ENCODE results near the gene TTLL3. TPM values are rescaled to one million over a fixed set of nuclear protein-coding genes. Genes with fewer than 3 reads are reported as not detected.
"Not testable (repeated sequence)": the region's sequence is repeated elsewhere in the genome, so short reads cannot be mapped to it uniquely, and the experiment has no call there.

TTLL3 gene
- total and polyA plus RNA-seq, 2 of the 4 experiments (the other 2 are of a cell fraction) = 6.8 to 43.4 TPM

GRCh38 chr3:9848860-9849259 is 38.8 kb downstream of the TTLL3 start:
- H3K56ac ChIP-seq (ENCODE audit: extremely low read depth, insufficient read depth, low read length); ATAC-seq (ENCODE audit: low read depth); H2AK5ac ChIP-seq (ENCODE audit: low read depth, low read length); H3K14ac ChIP-seq (replicated peaks; ENCODE audit: low read depth, low read length); H3K9ac ChIP-seq (ENCODE audit: low read depth, low read length); H2BK120ac ChIP-seq (ENCODE audit: low read depth, low read length); H3K4me1 ChIP-seq (ENCODE audit: control insufficient read depth, insufficient read depth, low read length); BruUV-seq (replicated peaks); H3K4me2 ChIP-seq (ENCODE audit: low read depth, low read length); H3K9me1 ChIP-seq (ENCODE audit: insufficient read depth, low read length); H4K5ac ChIP-seq (ENCODE audit: low read depth, low read length); H4K8ac ChIP-seq (ENCODE audit: low read depth in 2 of 2, low read length in 2 of 2); in situ Hi-C loops (cut with MboI; ENCODE audit: low sequenced_read_pairs); H4K91ac ChIP-seq (ENCODE audit: insufficient read depth, low read depth, low read length); H2BK15ac ChIP-seq (ENCODE audit: low read depth, low read length); H3K79me1 ChIP-seq (ENCODE audit: low read depth in 1 of 2, low read length in 2 of 2); H2AK9ac ChIP-seq (replicated peaks; ENCODE audit: low read depth, low read length, poor library complexity); H3K36me3 ChIP-seq (ENCODE audit: control insufficient read depth, insufficient read depth, low read length); H3K27ac ChIP-seq (ENCODE audit: insufficient read depth, low read length); H3K18ac ChIP-seq (ENCODE audit: low read depth, low read length); CTCF ChIA-PET; H2BK20ac ChIP-seq (ENCODE audit: low read depth, low read length); H2AFZ ChIP-seq (replicated peaks; ENCODE audit: low read length, poor library complexity); H3K23ac ChIP-seq (ENCODE audit: low read depth, low read length); H3K4me3 ChIP-seq (ENCODE audit: insufficient read depth, low read depth, low read length); H2BK5ac ChIP-seq (ENCODE audit: low read depth, low read length, poor library complexity, severe bottlenecking); H4K20me1 ChIP-seq (ENCODE audit: insufficient read depth, low read length); H3K9me3 ChIP-seq (ENCODE audit: control insufficient read depth, insufficient read depth, low read length); H3K27me3 ChIP-seq (ENCODE audit: control insufficient read depth, insufficient read depth, low read length); dilution Hi-C loops (cut with HindIII; ENCODE audit: low sequenced_read_pairs, unreplicated experiment); POLR2A ChIA-PET (ENCODE audit: unreplicated experiment); H3K4ac ChIP-seq (ENCODE audit: low read depth, low read length): not testable (repeated sequence)
- TF ChIP-seq SMC3 (IDR thresholded peaks at IDR 0.05; ENCODE audit: low read depth, low read length) = peak; percentile 54
- peak; percentile 50 for TF ChIP-seq RAD21 (IDR thresholded peaks at IDR 0.05; ENCODE audit: low read length)
- peak; percentile 53 for TF ChIP-seq CTCF (conservative IDR thresholded peaks at IDR 0.05; ENCODE audit: low read depth, low read length)
- peak; percentile 43 for DNase-seq
- WGBS, 2 experiments (ENCODE audit: extremely low coverage in 2 of 2, insufficient read length in 1 of 2) = no CpG with 5 or more reads among the region's 4 CpGs
- intact Hi-C loops (cut with micrococcal nuclease) = loop anchor here (2.0 to 10.0 kb wide), 4 partner anchors 42 to 436 kb away; partner anchors contain the start of genes CRELD1 and JAGN1

GRCh38 chr3:9851383-9851782 is 41.3 kb downstream of the TTLL3 start:
- H2AK9ac ChIP-seq (replicated peaks; ENCODE audit: low read depth, low read length, poor library complexity); H3K27me3 ChIP-seq (ENCODE audit: control insufficient read depth, insufficient read depth, low read length); H4K91ac ChIP-seq (ENCODE audit: insufficient read depth, low read depth, low read length); H2BK120ac ChIP-seq (ENCODE audit: low read depth, low read length); H3K9me1 ChIP-seq (ENCODE audit: insufficient read depth, low read length); CTCF ChIA-PET; H3K4ac ChIP-seq (ENCODE audit: low read depth, low read length); in situ Hi-C loops (cut with MboI; ENCODE audit: low sequenced_read_pairs); H3K4me3 ChIP-seq (ENCODE audit: insufficient read depth, low read depth, low read length); H2AFZ ChIP-seq (replicated peaks; ENCODE audit: low read length, poor library complexity); BruUV-seq (replicated peaks); H3K36me3 ChIP-seq (ENCODE audit: control insufficient read depth, insufficient read depth, low read length); H2BK5ac ChIP-seq (ENCODE audit: low read depth, low read length, poor library complexity, severe bottlenecking); H3K9ac ChIP-seq (ENCODE audit: low read depth, low read length); H4K5ac ChIP-seq (ENCODE audit: low read depth, low read length); H4K8ac ChIP-seq (ENCODE audit: low read depth in 2 of 2, low read length in 2 of 2); H2BK15ac ChIP-seq (ENCODE audit: low read depth, low read length); H4K20me1 ChIP-seq (ENCODE audit: insufficient read depth, low read length); H3K4me1 ChIP-seq (ENCODE audit: control insufficient read depth, insufficient read depth, low read length); ATAC-seq (ENCODE audit: low read depth); H3K4me2 ChIP-seq (ENCODE audit: low read depth, low read length); dilution Hi-C loops (cut with HindIII; ENCODE audit: low sequenced_read_pairs, unreplicated experiment); H3K27ac ChIP-seq (ENCODE audit: insufficient read depth, low read length); H3K79me1 ChIP-seq (ENCODE audit: low read depth in 1 of 2, low read length in 2 of 2); intact Hi-C loops (cut with micrococcal nuclease); DNase-seq; H3K9me3 ChIP-seq (ENCODE audit: control insufficient read depth, insufficient read depth, low read length); POLR2A ChIA-PET (ENCODE audit: unreplicated experiment); H3K14ac ChIP-seq (replicated peaks; ENCODE audit: low read depth, low read length); H2BK20ac ChIP-seq (ENCODE audit: low read depth, low read length); H3K18ac ChIP-seq (ENCODE audit: low read depth, low read length); H2AK5ac ChIP-seq (ENCODE audit: low read depth, low read length); H3K56ac ChIP-seq (ENCODE audit: extremely low read depth, insufficient read depth, low read length); H3K23ac ChIP-seq (ENCODE audit: low read depth, low read length): not testable (repeated sequence)
- WGBS, 2 experiments (ENCODE audit: extremely low coverage in 2 of 2, insufficient read length in 1 of 2) = no CpG with 5 or more reads among the region's 6 CpGs
